Activated T-cell treated with anti-CD3 and anti-CD28 coated beads, Interleukin-2, amount 50 U/mL, for 1 hour (primary cell): ENCODE data around the gene AHRR.

Source experiments
- DNase-seq: peaks from one replicate; pipeline ENCODE4 v3.0.0-alpha.2; 2020

AHRR gene

GRCh38 chr5:431001-431710, 109.6 kb downstream of the AHRR start:
- DNase-seq, result peak; percentile 37

- DNase-seq, result no peak
These were observed 110.2 kb downstream of the AHRR start for GRCh38 chr5:431711-432050.

GRCh38 chr5:432201-432927, 110.8 kb downstream of the AHRR start:
- peak; percentile 8 for DNase-seq

- peak; percentile 12 for DNase-seq
These were observed 111.6 kb downstream of the AHRR start for GRCh38 chr5:432928-433791.

- peak; percentile 9 for DNase-seq
These were observed 112.3 kb downstream of the AHRR start for GRCh38 chr5:433836-434235.

GRCh38 chr5:434443-435146, 113.1 kb downstream of the AHRR start:
- DNase-seq, result peak; percentile 10

- DNase-seq, result peak; percentile 8
These were observed 113.8 kb downstream of the AHRR start for GRCh38 chr5:435156-435790.

GRCh38 chr5:435961-436640, 114.6 kb downstream of the AHRR start:
- DNase-seq, result no peak

- no peak for DNase-seq
These were observed 115.1 kb downstream of the AHRR start for GRCh38 chr5:436641-436975.

GRCh38 chr5:437281-437771, 115.8 kb downstream of the AHRR start:
- no peak for DNase-seq

- no peak for DNase-seq
These were observed 117.0 kb downstream of the AHRR start for GRCh38 chr5:438481-438981.

GRCh38 chr5:439181-439580, 117.7 kb downstream of the AHRR start:
- DNase-seq, result no peak

GRCh38 chr5:439636-440035, 118.1 kb downstream of the AHRR start:
- DNase-seq, result no peak

- DNase-seq, result no peak
These were observed 119.1 kb downstream of the AHRR start for GRCh38 chr5:440401-441201.

GRCh38 chr5:441996-442334, 120.5 kb downstream of the AHRR start:
- DNase-seq, result no peak

GRCh38 chr5:442335-443238, 121.1 kb downstream of the AHRR start, which contains the start of gene EXOC3:
Gene EXOC3, plus strand, starts transcription at chr5:443176. Its CDS starts 3,030 bp downstream, at chr5:446206.
- peak; percentile 80 for DNase-seq

- no peak for DNase-seq
These were observed 122.0 kb downstream of the AHRR start for GRCh38 chr5:443239-444151.

GRCh38 chr5:444226-444625, 122.7 kb downstream of the AHRR start:
- DNase-seq, result no peak

GRCh38 chr5:445591-445990, 124.1 kb downstream of the AHRR start:
- DNase-seq, result no peak
